ENCODE measurements around the gene RYR2. TPM values are rescaled to one million over a fixed set of nuclear protein-coding genes. Genes with fewer than 3 reads are reported as not detected.

The RYR2 gene
- total RNA-seq, 4 donors from 2014 or later = 0.88 to 8.4 (median 5.5) TPM

GRCh38 chr1:237013608-237014007 is 28.4 kb upstream of the RYR2 start:
- H3K4me1 ChIP-seq = no peaks in the 10 kb centered on the region

GRCh38 chr1:237016626-237017025 is 25.4 kb upstream of the RYR2 start:
- Histone ChIP-seq H3K27me3 (no peaks in the 10 kb centered on the region), H3K36me3 (no peaks in the 10 kb centered on the region), H3K4me3 (no peak overlapping the region), H3K27ac (no peak overlapping the region), H3K4me1 (no peaks in the 10 kb centered on the region), H3K9me3 (no peaks in the 10 kb centered on the region)
- TF ChIP-seq CTCF (IDR thresholded peaks at IDR 0.05) = no peak
- TF ChIP-seq POLR2A (IDR thresholded peaks at IDR 0.05) = no peak
- no peak for DNase-seq
- intact Hi-C loops (cut with DNase I; ENCODE audit: low total_unique reads) = no loop called here

More at GRCh38 chr1:237013608-237014007, 28.4 kb upstream of the RYR2 start:
- intact Hi-C loops (cut with DNase I; ENCODE audit: low total_unique reads) = no loop called here
- peak overlapping the region in 1 of 2 donors; percentile 39 for H3K27ac ChIP-seq
- no peak for TF ChIP-seq CTCF (IDR thresholded peaks at IDR 0.05)
- TF ChIP-seq POLR2A (IDR thresholded peaks at IDR 0.05) = no peak
- no peaks in the 10 kb centered on the region for H3K9me3 ChIP-seq
- no peaks in the 10 kb centered on the region for H3K36me3 ChIP-seq
- no peaks in the 10 kb centered on the region for H3K27me3 ChIP-seq
- no peak for DNase-seq
- no peak overlapping the region for H3K4me3 ChIP-seq

GRCh38 chr1:237018896-237019295 is 23.1 kb upstream of the RYR2 start:
- H3K9me3 ChIP-seq = no peaks in the 10 kb centered on the region
- no peaks in the 10 kb centered on the region for H3K27me3 ChIP-seq
- no peaks in the 10 kb centered on the region for H3K36me3 ChIP-seq
- intact Hi-C loops (cut with DNase I; ENCODE audit: low total_unique reads) = no loop called here
- TF ChIP-seq CTCF (IDR thresholded peaks at IDR 0.05) (no peak), POLR2A (IDR thresholded peaks at IDR 0.05) (no peak)
- no peak for DNase-seq
- H3K4me1 ChIP-seq = no peaks in the 10 kb centered on the region
- H3K4me3 ChIP-seq = no peak overlapping the region
- H3K27ac ChIP-seq = no peak overlapping the region

- H3K4me1 ChIP-seq = no peaks in the 10 kb centered on the region
- intact Hi-C loops (cut with DNase I; ENCODE audit: low total_unique reads) = no loop called here
- H3K27ac ChIP-seq = no peak overlapping the region
- no peak overlapping the region for H3K4me3 ChIP-seq
- TF ChIP-seq POLR2A (IDR thresholded peaks at IDR 0.05) = no peak
- TF ChIP-seq CTCF (IDR thresholded peaks at IDR 0.05) = no peak
- H3K27me3 ChIP-seq = no peaks in the 10 kb centered on the region
- DNase-seq = no peak
- H3K9me3 ChIP-seq = no peaks in the 10 kb centered on the region
- no peaks in the 10 kb centered on the region for H3K36me3 ChIP-seq
Observed at GRCh38 chr1:237025358-237026074, 16.5 kb upstream of the RYR2 start.

- Histone ChIP-seq H3K36me3 (no peaks in the 10 kb centered on the region), H3K9me3 (no peaks in the 10 kb centered on the region), H3K4me3 (no peak overlapping the region), H3K4me1 (no peaks in the 10 kb centered on the region), H3K27ac (no peak overlapping the region), H3K27me3 (no peaks in the 10 kb centered on the region)
- no peak for DNase-seq
- TF ChIP-seq POLR2A (IDR thresholded peaks at IDR 0.05) (no peak), CTCF (IDR thresholded peaks at IDR 0.05) (no peak)
- intact Hi-C loops (cut with DNase I; ENCODE audit: low total_unique reads) = no loop called here
Observed at GRCh38 chr1:237029240-237029639, 12.7 kb upstream of the RYR2 start.
